Measurements from ENCODE around the gene ARHGAP11A. TPM values are rescaled to one million over a fixed set of nuclear protein-coding genes. Genes with fewer than 3 reads are reported as not detected.

Gene ARHGAP11A
- total RNA-seq, 2 experiments from 2014 or later: 4.7 to 5.8 TPM

DNA sequence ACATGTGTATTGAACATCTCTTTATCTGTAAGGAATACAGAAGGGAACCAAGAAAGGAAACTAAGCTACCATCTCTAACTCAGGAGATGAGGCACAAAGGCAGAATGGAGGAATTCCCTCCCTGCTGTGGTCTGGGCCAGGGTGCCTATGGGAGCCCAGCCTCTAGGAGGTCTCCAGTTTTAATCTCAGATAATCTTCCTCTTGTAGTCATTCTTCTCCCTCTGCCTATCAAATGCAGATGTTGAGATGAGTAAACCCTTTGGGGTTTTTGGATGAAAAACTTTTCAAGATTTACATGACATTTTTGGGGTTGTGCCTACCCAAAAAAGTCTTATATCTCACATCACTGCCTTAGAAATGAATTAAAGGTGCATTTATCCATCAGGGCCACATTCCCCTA lies 49.5 kb downstream of the ARHGAP11A start:
- DNase-seq (no peak), ATAC-seq (ENCODE audit: poor library complexity) (no peak)
- Histone ChIP-seq H3K4me1 (ENCODE audit: insufficient read depth, low read length) (peaks cover 3% of the 10 kb centered on the region), H3K9me3 (ENCODE audit: control insufficient read depth in 1 of 2, insufficient read depth in 1 of 2, low read length in 2 of 2) (no peaks in the 10 kb centered on the region), H3K4me3 (ENCODE audit: low read length) (no peak overlapping the region), H3K27me3 (ENCODE audit: control insufficient read depth in 1 of 2, insufficient read depth in 2 of 2, low read length in 2 of 2) (no peaks in the 10 kb centered on the region), H3K36me3 (ENCODE audit: insufficient read depth, low read length) (no peaks in the 10 kb centered on the region), H3K27ac (ENCODE audit: low read depth in 1 of 2, low read length in 2 of 2) (no peak overlapping the region)
- ChIA-PET POLR2A (no interaction called here), CTCF (interaction anchor here (0.6 kb wide), 1 partner anchor 14 kb away, joined by 3 read pairs; no protein-coding TSS in a partner anchor)
- H3K36me3 Mint-ChIP-seq (ENCODE audit: low read depth): no peaks in the 10 kb centered on the region
- H3K27me3 Mint-ChIP-seq: no peaks in the 10 kb centered on the region
- TF ChIP-seq, protein P1, sequence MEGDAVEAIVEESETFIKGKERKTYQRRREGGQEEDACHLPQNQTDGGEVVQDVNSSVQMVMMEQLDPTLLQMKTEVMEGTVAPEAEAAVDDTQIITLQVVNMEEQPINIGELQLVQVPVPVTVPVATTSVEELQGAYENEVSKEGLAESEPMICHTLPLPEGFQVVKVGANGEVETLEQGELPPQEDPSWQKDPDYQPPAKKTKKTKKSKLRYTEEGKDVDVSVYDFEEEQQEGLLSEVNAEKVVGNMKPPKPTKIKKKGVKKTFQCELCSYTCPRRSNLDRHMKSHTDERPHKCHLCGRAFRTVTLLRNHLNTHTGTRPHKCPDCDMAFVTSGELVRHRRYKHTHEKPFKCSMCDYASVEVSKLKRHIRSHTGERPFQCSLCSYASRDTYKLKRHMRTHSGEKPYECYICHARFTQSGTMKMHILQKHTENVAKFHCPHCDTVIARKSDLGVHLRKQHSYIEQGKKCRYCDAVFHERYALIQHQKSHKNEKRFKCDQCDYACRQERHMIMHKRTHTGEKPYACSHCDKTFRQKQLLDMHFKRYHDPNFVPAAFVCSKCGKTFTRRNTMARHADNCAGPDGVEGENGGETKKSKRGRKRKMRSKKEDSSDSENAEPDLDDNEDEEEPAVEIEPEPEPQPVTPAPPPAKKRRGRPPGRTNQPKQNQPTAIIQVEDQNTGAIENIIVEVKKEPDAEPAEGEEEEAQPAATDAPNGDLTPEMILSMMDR (IDR thresholded peaks at IDR 0.05): no peak
- no peak overlapping the region for H3K4me3 Mint-ChIP-seq
- H3K9me3 Mint-ChIP-seq: no peaks in the 10 kb centered on the region
- H3K4me1 Mint-ChIP-seq (ENCODE audit: low read depth): peaks cover 5% of the 10 kb centered on the region
- H3K27ac Mint-ChIP-seq: no peak overlapping the region
- intact Hi-C loops (cut with DNase I, micrococcal nuclease): loop anchor here in 1 of 2 experiments (5.0 to 10.0 kb wide), 3 partner anchors 423 to 1040 kb away; no protein-coding TSS in a partner anchor

DNA sequence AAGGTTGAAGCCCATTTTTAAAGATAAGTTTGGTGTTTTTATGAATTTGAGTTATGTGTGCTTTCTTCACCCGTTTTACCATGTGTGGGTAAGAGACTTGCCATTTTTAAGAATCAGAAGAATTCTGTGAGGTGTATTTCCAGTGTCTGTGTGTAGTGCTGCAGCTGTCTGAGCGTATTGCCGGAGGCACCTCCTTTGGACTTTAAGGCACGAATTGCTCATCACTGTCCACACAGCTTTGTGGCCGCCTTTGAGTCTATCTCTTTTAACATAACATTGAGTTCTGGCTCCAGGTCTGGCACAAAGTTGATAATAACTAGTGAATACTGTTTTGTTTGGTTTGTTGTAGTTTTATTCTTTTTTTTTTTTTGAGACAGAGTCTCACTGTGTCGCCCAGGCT lies 52.0 kb downstream of the ARHGAP11A start:
- no peak overlapping the region for H3K4me3 ChIP-seq (ENCODE audit: low read length)
- ATAC-seq (ENCODE audit: poor library complexity) (no peak), DNase-seq (no peak)
- Mint-ChIP-seq H3K27ac (no peak overlapping the region), H3K27me3 (no peaks in the 10 kb centered on the region), H3K4me1 (ENCODE audit: low read depth) (peaks cover 5% of the 10 kb centered on the region), H3K4me3 (no peak overlapping the region), H3K36me3 (ENCODE audit: low read depth) (no peaks in the 10 kb centered on the region), H3K9me3 (no peaks in the 10 kb centered on the region)
- intact Hi-C loops (cut with DNase I, micrococcal nuclease): loop anchor here in 1 of 2 experiments (10.0 kb wide), 1 partner anchor 1037 kb away; no protein-coding TSS in a partner anchor
- no peaks in the 10 kb centered on the region for H3K27me3 ChIP-seq (ENCODE audit: control insufficient read depth in 1 of 2, insufficient read depth in 2 of 2, low read length in 2 of 2)
- TF ChIP-seq, protein P1 (IDR thresholded peaks at IDR 0.05): no peak
- H3K9me3 ChIP-seq (ENCODE audit: control insufficient read depth in 1 of 2, insufficient read depth in 1 of 2, low read length in 2 of 2): no peaks in the 10 kb centered on the region
- no peaks in the 10 kb centered on the region for H3K36me3 ChIP-seq (ENCODE audit: insufficient read depth, low read length)
- POLR2A ChIA-PET: no interaction called here
- CTCF ChIA-PET: no interaction called here
- H3K4me1 ChIP-seq (ENCODE audit: insufficient read depth, low read length): peaks cover 3% of the 10 kb centered on the region
- no peak overlapping the region for H3K27ac ChIP-seq (ENCODE audit: low read depth in 1 of 2, low read length in 2 of 2)

DNA sequence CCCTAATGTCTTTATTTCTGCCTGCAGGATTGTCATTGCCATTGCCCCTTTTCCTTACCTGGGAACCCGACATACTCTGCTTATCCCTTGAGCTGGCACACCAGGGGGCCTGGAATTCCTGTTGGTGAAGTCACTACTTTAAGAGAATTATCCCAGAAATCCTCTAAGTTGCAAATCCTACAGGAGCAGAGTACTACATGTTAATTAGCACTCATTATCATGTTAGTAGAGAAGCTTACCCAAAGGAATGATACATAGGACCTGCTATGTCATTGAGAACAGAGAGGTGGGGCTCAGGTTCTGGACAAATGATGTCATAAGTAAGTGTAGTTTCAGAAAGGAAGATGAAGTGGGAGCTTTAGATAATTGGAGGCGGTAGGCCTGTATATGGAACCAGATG lies 53.6 kb downstream of the ARHGAP11A start:
- H3K4me3 ChIP-seq (ENCODE audit: low read length): no peak overlapping the region
- no peaks in the 10 kb centered on the region for H3K36me3 Mint-ChIP-seq (ENCODE audit: low read depth)
- no peaks in the 10 kb centered on the region for H3K4me1 ChIP-seq (ENCODE audit: insufficient read depth, low read length)
- ChIA-PET CTCF (no interaction called here), POLR2A (no interaction called here)
- H3K9me3 ChIP-seq (ENCODE audit: control insufficient read depth in 1 of 2, insufficient read depth in 1 of 2, low read length in 2 of 2): no peaks in the 10 kb centered on the region
- no peak overlapping the region for H3K4me3 Mint-ChIP-seq
- H3K27me3 Mint-ChIP-seq: no peaks in the 10 kb centered on the region
- no peak overlapping the region for H3K27ac ChIP-seq (ENCODE audit: low read depth in 1 of 2, low read length in 2 of 2)
- TF ChIP-seq, protein P1 (IDR thresholded peaks at IDR 0.05): no peak
- H3K27ac Mint-ChIP-seq: no peak overlapping the region
- ATAC-seq (ENCODE audit: poor library complexity) (no peak), DNase-seq (no peak)
- H3K36me3 ChIP-seq (ENCODE audit: insufficient read depth, low read length): no peaks in the 10 kb centered on the region
- no peaks in the 10 kb centered on the region for H3K4me1 Mint-ChIP-seq (ENCODE audit: low read depth)
- no peaks in the 10 kb centered on the region for H3K9me3 Mint-ChIP-seq
- no peaks in the 10 kb centered on the region for H3K27me3 ChIP-seq (ENCODE audit: control insufficient read depth in 1 of 2, insufficient read depth in 2 of 2, low read length in 2 of 2)
- intact Hi-C loops (cut with DNase I, micrococcal nuclease): loop anchor here in 1 of 2 experiments (10.0 kb wide), 1 partner anchor 1036 kb away; no protein-coding TSS in a partner anchor

All from CD4-positive, alpha-beta T cell (primary cell).